GM21737 (cell line): ENCODE results near the gene PMIS2.

Experiments used
- ATAC-seq: cut with Tn5 transposase; IDR thresholded peaks from one replicate; pipeline ENCODE4 v1.9.1; 2021; ENCODE audit warnings: mild to moderate bottlenecking, moderate library complexity; ENCODE audit not compliant: unreplicated experiment

PMIS2 gene

GRCh38 chr19:35623327-35624010 lies 37.5 kb downstream of the PMIS2 start:
- ATAC-seq = no peak

- ATAC-seq = no peak
Observed at GRCh38 chr19:35628264-35628564, 42.2 kb downstream of the PMIS2 start.

GRCh38 chr19:35628565-35629331 lies 42.8 kb downstream of the PMIS2 start, which contains the start of gene RBM42:
TSS of gene RBM42 (plus strand) at chr19:35629036. CDS start at chr19:35629154, 118 bp downstream.
- peak; percentile 95 for ATAC-seq

- ATAC-seq = no peak
Observed at GRCh38 chr19:35629332-35629633, 43.3 kb downstream of the PMIS2 start.

- no peak for ATAC-seq
Observed at GRCh38 chr19:35633727-35634440, 47.9 kb downstream of the PMIS2 start.

DNA sequence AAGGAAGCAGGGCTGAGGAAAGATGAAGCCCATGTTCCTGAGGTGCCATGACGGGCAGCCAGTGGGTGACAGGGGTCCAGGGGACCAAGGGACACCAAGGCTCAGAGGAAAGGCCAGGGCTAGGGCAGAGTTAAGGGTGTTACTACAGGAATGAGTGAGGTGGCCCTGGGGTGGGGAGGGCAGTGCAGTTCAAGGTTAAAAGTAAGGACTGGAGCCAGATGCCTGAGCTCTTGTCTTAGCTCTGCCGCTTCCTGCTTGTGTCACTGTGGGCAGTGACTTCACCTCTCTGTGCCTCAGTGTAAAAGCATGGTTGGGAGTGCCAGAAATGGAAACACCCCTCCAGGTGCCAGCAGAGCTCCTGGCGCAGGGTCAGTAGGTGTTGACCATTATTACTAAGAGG lies 50.7 kb downstream of the PMIS2 start:
- no peak for ATAC-seq
